Adrenal gland (tissue), 12 donors: Measurements from ENCODE around the gene BACH1. TPM values are rescaled to one million over a fixed set of nuclear protein-coding genes. Genes with fewer than 3 reads are reported as not detected.
A peak's percentile ranks its signal among the peaks of the same experiment; 100 is the strongest.

ENCODE experiments used
- DNase-seq, 7 donors: peaks; one replicate each; pipeline ENCODE4 v3.0.0-alpha.2; 2019 to 2020
- H3K27ac ChIP-seq, 5 donors: fragments of 200-600 bp; sonication (generic) in 4 of 5; 1 replicate in 3 of 5; 2 replicates in 2 of 5; pipeline versions ENCODE4 v1.5.1 to v1.8.0; 2016 to 2020; ENCODE audit warnings: mild to moderate bottlenecking in 1 of 5
- H3K27me3 ChIP-seq: fragments of 200-600 bp; 2 replicates; pipeline ENCODE4 v1.8.0; 2021
- H3K36me3 ChIP-seq, 2 donors: fragments of 200-600 bp; replicated peaks in 1 of 2; 1 replicate in 1 of 2; 2 replicates in 1 of 2; pipeline versions ENCODE4 v1.5.1 to v1.8.0; 2018 to 2022
- H3K4me1 ChIP-seq, 2 donors: fragments of 200-600 bp; replicated peaks in 1 of 2; 1 replicate in 1 of 2; 2 replicates in 1 of 2; pipeline versions ENCODE4 v1.5.1 to v1.8.0; 2018 to 2021
- H3K4me3 ChIP-seq, 4 donors: fragments of 200-600 bp; sonication (generic) in 3 of 4; one replicate each; pipeline ENCODE4 v1.5.1; 2016 to 2018
- H3K9me3 ChIP-seq, 3 donors: fragments of 200-600 bp; sonication (generic) in 1 of 3; replicated peaks in 1 of 3; 1 replicate in 2 of 3; 2 replicates in 1 of 3; pipeline versions ENCODE4 v1.5.1 to v1.8.0; 2016 to 2021
- CTCF ChIP-seq, 6 experiments: fragments of 450-650 bp in 4 of 6; fragments of 200-600 bp in 2 of 6; sonication (generic) in 1 of 6; IDR thresholded peaks; 1 replicate in 5 of 6; 2 replicates in 1 of 6; pipeline versions ENCODE4 v1.5.1 to v1.8.0; 2016 to 2021; ENCODE audit warnings: antibody characterized with exemption in 6 of 6, mild to moderate bottlenecking in 2 of 6, moderate library complexity in 1 of 6
- POLR2A ChIP-seq, 2 donors: fragments of 450-650 bp; IDR thresholded peaks; one replicate each; pipeline ENCODE4 v1.6.1; 2017; ENCODE audit warnings: antibody characterized with exemption in 2 of 2, mild to moderate bottlenecking in 2 of 2, moderate library complexity in 1 of 2
- WGBS, 4 donors: extraction: QIAGEN DNeasy Blood & Tissue Kit in 2 of 4; methylation state at CpG; one replicate each; pipeline versions ENCODE4 v1.1.5 to v1.1.7; 2013 to 2017; 5-methylcytosine and 5-hydroxymethylcytosine counted together
- intact Hi-C, 2 donors: fragments of 100-400 bp; cut with DNase I; formaldehyde crosslinking; loops; one replicate each; pipeline versions ENCODE4 v1.14.1 to v1.15.0; 2022 to 2023
- polyA plus RNA-seq, 3 donors: library from polyadenylated mRNA; stranded (reverse); fragments of 200-250 nt in 2 of 3; fragments of 350-450 nt in 1 of 3; fragmentation: Illumina TruSeq in 1 of 3; extraction: RNeasy Lipid Tissue Mini Kit (QIAGEN cat#74804) in 1 of 3; gene quantifications; one replicate each; pipeline ENCODE4 v1.2.3, GENCODE V29; 2013 to 2014
- total RNA-seq, 9 donors: library from RNA; depleted of rRNA in 4 of 9; stranded (reverse); fragments of >200 nt in 4 of 9; fragments of 120-200 nt in 1 of 9; fragmentation: NEBNext Ultra II Directional in 1 of 9; extraction: Animal tissue kit (Norgen Biotek cat#: 25700) in 1 of 9; gene quantifications; one replicate each; pipeline versions ENCODE4 v1.1.0 to v1.2.4, GENCODE V29; 2013 to 2023
- donor health status: healthy with polysubstance abuse.
- donor health status: Bipolar disorder and iron deficiency.
- donor health status: DM: yes; HTN: yes; CAD: no.
- donor health status: DM: no; HTN: no; CAD: no.
- donor health status: DM: no; HTN: no; CAD: no.
- donor health status: DM: yes; HTN: yes; CAD: no.

Gene BACH1
- total and polyA plus RNA-seq, 12 donors: 5.1 to 61.2 (median 38.6) TPM

- Histone ChIP-seq H3K4me3 (peak overlapping the region in 1 of 4 donors; percentile 99), H3K36me3 (no peaks in the 10 kb centered on the region), H3K9me3 (no peaks in the 10 kb centered on the region), H3K27ac (peak overlapping the region in 1 of 5 donors; percentile 99), H3K4me1 (peaks cover 30 to 68% of the 10 kb centered on the region in 2 donors), H3K27me3 (no peaks in the 10 kb centered on the region)
- DNase-seq: no peak
- 73 to 80% (median 79%) methylated on average over 3 of the region's 3 CpGs for WGBS, 4 donors
- no peak for TF ChIP-seq POLR2A (IDR thresholded peaks at IDR 0.05)
- TF ChIP-seq CTCF (IDR thresholded peaks at IDR 0.05): no peak
- intact Hi-C loops: no loop called here
Observed at GRCh38 chr21:29300807-29301138, 2.1 kb downstream of the BACH1 start.

GRCh38 chr21:29301691-29302090 is 3.0 kb downstream of the BACH1 start:
- no peak for DNase-seq
- intact Hi-C loops: no loop called here
- Histone ChIP-seq H3K27ac (peak overlapping the region in 1 of 5 donors; percentile 0), H3K36me3 (no peaks in the 10 kb centered on the region), H3K4me1 (peaks cover 40 to 77% of the 10 kb centered on the region in 2 donors), H3K27me3 (no peaks in the 10 kb centered on the region), H3K4me3 (no peak overlapping the region), H3K9me3 (no peaks in the 10 kb centered on the region)
- 70 to 76% (median 74%) methylated on average over 6 of the region's 6 CpGs for WGBS, 4 donors
- no peak for TF ChIP-seq CTCF (IDR thresholded peaks at IDR 0.05)
- TF ChIP-seq POLR2A (IDR thresholded peaks at IDR 0.05): no peak

- 59 to 70% (median 64%) methylated on average over 5 of the region's 5 CpGs for WGBS, 4 donors
- H3K9me3 ChIP-seq: no peaks in the 10 kb centered on the region
- no peak overlapping the region for H3K4me3 ChIP-seq
- no peaks in the 10 kb centered on the region for H3K27me3 ChIP-seq
- intact Hi-C loops: no loop called here
- DNase-seq: no peak
- H3K36me3 ChIP-seq: no peaks in the 10 kb centered on the region
- TF ChIP-seq CTCF (IDR thresholded peaks at IDR 0.05) (no peak), POLR2A (IDR thresholded peaks at IDR 0.05) (no peak)
- H3K4me1 ChIP-seq: peaks cover 45 to 84% of the 10 kb centered on the region in 2 donors
- H3K27ac ChIP-seq: peak overlapping the region in 3 of 5 donors; percentile 0 to 10 (median 8)
Observed at GRCh38 chr21:29302359-29302875, 3.7 kb downstream of the BACH1 start.

GRCh38 chr21:29303288-29303687 is 4.6 kb downstream of the BACH1 start:
- H3K27ac ChIP-seq: no peak overlapping the region
- DNase-seq: no peak
- 45 to 74% (median 61%) methylated on average over 2 of the region's 2 CpGs for WGBS, 4 donors
- peaks cover 47 to 90% of the 10 kb centered on the region in 2 donors for H3K4me1 ChIP-seq
- TF ChIP-seq CTCF (IDR thresholded peaks at IDR 0.05) (no peak), POLR2A (IDR thresholded peaks at IDR 0.05) (no peak)
- H3K36me3 ChIP-seq: no peaks in the 10 kb centered on the region
- no peaks in the 10 kb centered on the region for H3K27me3 ChIP-seq
- no peak overlapping the region for H3K4me3 ChIP-seq
- intact Hi-C loops: no loop called here
- H3K9me3 ChIP-seq: no peaks in the 10 kb centered on the region
